ENCODE results near the gene GIGYF2.
"Not testable (repeated sequence)": the region's sequence is repeated elsewhere in the genome, so short reads cannot be mapped to it uniquely, and the experiment has no call there.

Gene GIGYF2

GRCh38 chr2:232680006-232680405 is 17.1 kb upstream of the GIGYF2 start:
- H3K4me3 ChIP-seq (replicated peaks; ENCODE audit: insufficient read depth, low read length), result no peak overlapping the region
- DNase-seq (ENCODE audit: low read depth in 1 of 2, low spot score in 1 of 2), result no peak
- no peak overlapping the region for H3K27ac ChIP-seq (replicated peaks)
- no peaks in the 10 kb centered on the region for H3K27me3 ChIP-seq (ENCODE audit: insufficient read depth, poor library complexity, severe bottlenecking)
- TF ChIP-seq CTCF (IDR thresholded peaks at IDR 0.05; ENCODE audit: insufficient read depth, low read length) (no peak), GABPA (IDR thresholded peaks at IDR 0.05; ENCODE audit: low read depth) (no peak), SPI1 (IDR thresholded peaks at IDR 0.05; ENCODE audit: borderline replicate concordance, low read depth) (no peak), REST (IDR thresholded peaks at IDR 0.05; ENCODE audit: insufficient replicate concordance, low read depth) (no peak), POLR2AphosphoS5 (IDR thresholded peaks at IDR 0.05; ENCODE audit: low read depth) (no peak)

DNA sequence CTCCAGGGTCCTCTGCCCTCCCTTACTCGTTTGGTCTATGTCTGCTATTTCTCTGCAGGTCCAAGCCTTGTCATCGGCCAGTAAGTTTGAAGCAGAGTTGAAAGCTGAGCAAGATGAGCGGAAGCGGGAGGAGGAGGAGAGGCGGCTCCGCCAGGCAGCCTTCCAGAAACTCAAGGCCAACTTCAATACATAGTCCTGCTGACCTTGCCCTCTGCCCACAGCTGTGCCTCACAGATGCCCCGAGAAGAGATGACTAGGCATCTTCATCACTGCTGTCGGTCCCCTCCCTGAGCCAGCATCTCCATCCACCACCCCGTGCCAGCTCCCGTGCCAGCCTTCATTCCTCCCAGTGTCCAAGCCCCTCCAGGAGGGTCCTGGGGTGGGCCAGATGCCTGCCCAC is 15.6 kb upstream of the GIGYF2 start:
- TF ChIP-seq GABPA (IDR thresholded peaks at IDR 0.05; ENCODE audit: low read depth) (no peak), CTCF (IDR thresholded peaks at IDR 0.05; ENCODE audit: insufficient read depth, low read length) (no peak), POLR2AphosphoS5 (IDR thresholded peaks at IDR 0.05; ENCODE audit: low read depth) (no peak), SPI1 (IDR thresholded peaks at IDR 0.05; ENCODE audit: borderline replicate concordance, low read depth) (no peak), REST (IDR thresholded peaks at IDR 0.05; ENCODE audit: insufficient replicate concordance, low read depth) (no peak)
- no peak overlapping the region for H3K4me3 ChIP-seq (replicated peaks; ENCODE audit: insufficient read depth, low read length)
- H3K27me3 ChIP-seq (ENCODE audit: insufficient read depth, poor library complexity, severe bottlenecking), result no peaks in the 10 kb centered on the region
- no peak for DNase-seq (ENCODE audit: low read depth in 1 of 2, low spot score in 1 of 2)
- H3K27ac ChIP-seq (replicated peaks), result no peak overlapping the region

GRCh38 chr2:232683368-232683767 is 13.8 kb upstream of the GIGYF2 start:
- no peak overlapping the region for H3K27ac ChIP-seq (replicated peaks)
- H3K4me3 ChIP-seq (replicated peaks; ENCODE audit: insufficient read depth, low read length), result no peak overlapping the region
- DNase-seq (ENCODE audit: low read depth in 1 of 2, low spot score in 1 of 2), result no peak
- H3K27me3 ChIP-seq (ENCODE audit: insufficient read depth, poor library complexity, severe bottlenecking), result no peaks in the 10 kb centered on the region
- TF ChIP-seq POLR2AphosphoS5 (IDR thresholded peaks at IDR 0.05; ENCODE audit: low read depth) (no peak), GABPA (IDR thresholded peaks at IDR 0.05; ENCODE audit: low read depth) (no peak), CTCF (IDR thresholded peaks at IDR 0.05; ENCODE audit: insufficient read depth, low read length) (no peak), SPI1 (IDR thresholded peaks at IDR 0.05; ENCODE audit: borderline replicate concordance, low read depth) (no peak), REST (IDR thresholded peaks at IDR 0.05; ENCODE audit: insufficient replicate concordance, low read depth) (no peak)

- not testable (repeated sequence) for H3K27ac ChIP-seq (replicated peaks); H3K27me3 ChIP-seq (ENCODE audit: insufficient read depth, poor library complexity, severe bottlenecking); H3K4me3 ChIP-seq (replicated peaks; ENCODE audit: insufficient read depth, low read length); DNase-seq (ENCODE audit: low read depth in 1 of 2, low spot score in 1 of 2)
Observed at GRCh38 chr2:232685391-232685790, 11.7 kb upstream of the GIGYF2 start.
